ENCODE data around the gene SDK2.

The SDK2 gene

DNA sequence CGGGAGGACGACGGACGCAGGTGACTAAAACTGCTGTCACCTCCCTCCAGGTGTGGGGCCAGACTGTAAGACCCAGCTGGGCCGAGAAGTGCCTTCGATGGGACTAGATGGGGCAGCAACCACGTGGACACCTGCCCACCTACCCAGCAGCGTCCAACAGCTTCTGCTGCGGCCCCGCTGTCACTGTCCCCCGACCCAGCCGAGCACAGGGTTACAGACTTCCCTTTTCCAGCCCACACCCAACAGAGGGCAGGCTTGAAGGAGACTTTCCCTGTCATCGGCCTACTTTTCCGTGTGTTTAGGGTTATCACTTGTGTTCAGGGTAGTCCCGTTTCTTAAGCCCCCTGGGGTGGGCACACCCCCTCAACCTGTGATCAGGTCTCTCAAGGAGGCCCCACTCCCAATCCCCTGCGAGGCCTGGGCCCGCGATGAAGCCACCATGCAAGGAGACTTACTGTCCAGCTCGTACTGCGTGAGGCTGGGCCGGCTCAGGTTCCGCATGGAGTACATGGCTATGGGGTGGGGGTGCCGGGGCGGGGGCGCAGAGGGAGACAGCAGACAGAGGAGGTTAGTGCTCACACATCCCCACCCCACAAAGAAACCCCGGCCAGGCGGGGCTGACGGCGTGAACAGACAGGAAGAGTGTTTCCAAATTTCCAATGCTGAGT is 263.7 kb downstream of the SDK2 start:
- DNase-seq: no peak

DNA sequence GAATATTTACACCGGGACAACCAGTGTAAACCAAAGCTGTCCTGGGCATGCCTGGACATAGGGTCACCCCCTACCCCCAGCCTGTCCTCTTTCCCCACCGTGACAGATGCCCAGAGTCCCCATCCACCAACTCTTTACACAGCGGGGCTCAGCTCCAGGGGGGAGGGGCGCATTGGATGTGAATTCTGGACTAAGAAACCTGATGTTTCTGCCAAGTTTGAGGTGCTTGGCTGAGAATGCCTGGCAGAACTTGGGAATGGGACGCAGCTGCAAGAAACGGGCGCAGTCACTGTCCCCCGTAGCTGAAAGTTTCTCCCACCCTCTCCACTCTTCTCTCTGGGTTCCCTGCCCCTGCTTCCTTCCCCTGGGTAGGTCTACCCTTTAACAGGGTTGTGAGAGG is 264.4 kb downstream of the SDK2 start:
- DNase-seq: no peak

DNA sequence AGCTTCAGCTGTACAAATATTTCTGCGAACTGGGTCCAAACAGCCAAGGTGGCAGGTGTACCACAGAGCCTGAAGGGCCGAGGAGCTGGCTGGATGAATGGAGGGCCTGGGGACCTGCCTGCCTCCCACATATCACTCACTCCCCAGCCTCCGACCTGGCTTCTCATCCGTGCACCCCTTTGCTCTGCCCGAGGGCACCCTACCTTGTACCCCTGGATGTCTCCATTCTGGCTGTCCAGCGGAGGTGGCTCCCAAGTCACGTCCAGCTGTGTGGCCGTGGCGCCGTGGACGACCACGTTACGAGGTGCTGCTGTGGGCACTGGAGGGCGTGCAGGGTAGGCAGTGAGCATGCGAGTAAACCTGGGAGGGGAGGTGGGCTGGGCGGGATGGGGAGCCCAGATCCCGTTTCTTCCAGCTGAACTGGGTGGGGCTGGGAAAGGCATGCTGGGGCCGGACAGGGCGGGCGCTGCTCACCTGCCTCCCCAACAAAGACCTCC is 265.2 kb downstream of the SDK2 start:
- DNase-seq: no peak

DNA sequence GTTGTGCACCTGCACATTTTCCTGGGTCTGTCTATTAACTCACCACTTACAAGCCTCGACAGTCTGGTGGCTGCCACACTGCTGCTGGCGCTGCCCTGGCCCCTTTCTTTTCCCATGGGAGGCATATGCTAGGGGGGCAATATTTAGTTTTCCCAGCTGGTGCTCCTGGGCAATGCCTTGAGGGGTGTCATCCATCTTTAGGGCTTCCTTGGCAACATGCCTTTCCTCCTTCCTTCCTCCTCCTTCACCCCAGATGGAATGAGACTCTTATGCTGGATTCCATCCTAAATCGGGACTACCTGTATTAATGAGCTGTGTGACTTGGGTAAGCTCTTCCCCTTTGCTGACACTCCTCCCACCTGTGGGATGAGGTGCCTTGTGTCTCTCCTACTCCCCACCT is 267.6 kb downstream of the SDK2 start:
- no peak for DNase-seq

DNA sequence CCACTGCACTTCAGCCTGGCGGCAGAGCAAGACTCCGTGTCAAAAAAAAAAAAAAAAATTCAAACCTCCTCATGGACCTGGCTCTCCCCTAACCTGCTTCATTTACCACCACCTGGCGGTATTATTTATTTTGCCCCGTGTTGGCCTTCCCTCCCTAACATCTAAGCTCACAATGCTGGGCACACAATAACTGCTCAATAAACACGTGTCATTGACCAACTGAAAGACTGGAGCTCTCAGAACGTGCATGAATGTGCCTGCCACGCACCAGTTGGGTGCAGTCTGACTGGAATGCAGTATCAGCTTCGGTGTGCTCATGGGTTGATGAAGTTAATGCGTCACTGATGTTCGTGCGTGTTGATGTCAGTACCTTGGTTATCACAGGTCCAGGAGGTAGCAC is 268.1 kb downstream of the SDK2 start:
- DNase-seq: no peak

DNA sequence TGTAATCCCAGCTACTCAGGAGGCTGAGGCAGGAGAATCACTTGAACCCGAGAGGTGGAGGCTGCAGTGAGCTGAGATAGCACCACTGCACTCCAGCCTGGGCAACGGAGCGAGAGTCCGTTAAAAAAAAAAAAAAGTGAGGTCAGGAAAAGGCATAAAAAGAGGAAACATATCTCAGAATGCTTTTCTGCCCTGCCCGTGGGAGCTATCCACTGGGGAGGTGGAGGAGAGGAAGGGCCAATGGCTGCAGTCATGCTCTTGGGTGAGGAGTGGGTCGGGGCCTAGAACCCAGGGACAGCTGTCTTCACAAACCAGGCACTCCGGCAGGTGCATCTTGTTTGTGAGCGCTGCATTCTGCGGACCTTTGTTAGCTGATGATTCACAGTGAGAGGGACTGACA is 272.4 kb downstream of the SDK2 start:
- DNase-seq: no peak

DNA sequence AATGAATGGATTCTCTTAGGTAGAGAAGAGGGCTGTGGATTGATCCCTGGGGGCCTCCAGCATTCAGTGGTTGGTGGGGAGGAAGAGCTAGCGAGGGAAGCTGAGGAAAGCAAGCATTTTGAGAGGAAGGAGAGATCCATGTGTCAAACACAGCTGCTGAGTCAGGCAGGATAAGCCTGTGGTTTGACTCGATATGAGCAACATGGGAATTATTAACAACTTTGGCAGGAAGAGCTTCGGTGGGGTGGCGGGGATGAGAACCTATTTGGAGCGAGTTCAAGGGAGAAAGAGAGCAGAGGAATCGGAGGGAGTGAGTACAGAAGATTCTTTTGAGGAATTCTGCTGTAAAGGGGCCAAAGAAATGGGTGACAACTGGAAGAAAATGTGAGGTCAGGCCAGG is 273.0 kb downstream of the SDK2 start:
- DNase-seq: no peak

DNA sequence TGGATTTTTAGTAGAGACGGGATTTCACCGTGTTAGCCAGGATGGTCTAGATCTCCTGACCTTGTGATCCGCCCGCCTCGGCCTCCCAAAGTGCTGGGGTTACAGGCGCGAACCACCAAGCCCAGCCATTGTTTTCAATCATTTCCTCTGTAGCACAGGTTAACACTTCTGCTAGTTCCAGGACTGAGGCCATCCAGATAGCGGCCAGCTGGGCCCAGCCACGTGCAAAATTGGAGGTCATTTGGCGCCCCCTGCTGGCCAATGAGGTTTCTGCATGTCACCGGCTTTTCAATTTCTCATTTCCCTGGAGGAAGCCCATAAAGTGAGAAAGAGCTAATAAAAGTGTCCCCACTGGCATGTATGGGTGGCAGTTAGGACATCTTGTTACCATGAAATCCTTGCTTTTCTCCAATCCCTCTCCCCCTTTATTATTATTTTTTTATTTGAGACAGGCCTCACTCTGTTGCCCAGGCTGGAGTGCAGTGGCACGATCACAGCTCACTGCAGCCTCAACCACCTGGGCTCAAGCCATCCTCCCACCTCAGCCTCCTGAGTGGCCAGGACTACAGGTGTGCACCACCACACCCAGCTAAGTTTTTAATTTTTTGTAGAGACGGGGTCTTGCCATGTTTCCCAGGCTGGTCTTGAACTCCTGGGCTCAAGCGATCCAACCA is 274.3 kb downstream of the SDK2 start:
- DNase-seq: peak; percentile 73

DNA sequence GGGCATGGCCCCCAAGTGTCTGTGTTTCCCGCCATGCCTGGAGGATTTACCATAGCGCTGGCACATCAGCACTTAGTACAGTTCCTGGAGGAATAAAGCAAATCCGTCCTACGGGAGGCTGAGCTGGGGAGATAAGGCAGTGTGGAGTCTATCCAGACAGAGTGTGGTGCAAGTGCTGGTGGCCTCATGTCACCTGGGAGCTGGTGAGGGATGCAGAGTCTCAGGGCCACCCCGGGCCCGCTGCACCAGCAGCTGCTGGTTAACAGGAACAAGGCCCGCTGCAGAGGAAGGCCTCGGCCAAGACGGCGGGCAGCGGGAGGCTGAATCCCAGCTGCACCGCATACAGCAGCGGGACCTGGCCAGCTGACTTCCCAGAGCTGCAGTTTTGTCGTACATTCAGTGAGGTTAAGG is 275.1 kb downstream of the SDK2 start:
- DNase-seq: no peak

DNA sequence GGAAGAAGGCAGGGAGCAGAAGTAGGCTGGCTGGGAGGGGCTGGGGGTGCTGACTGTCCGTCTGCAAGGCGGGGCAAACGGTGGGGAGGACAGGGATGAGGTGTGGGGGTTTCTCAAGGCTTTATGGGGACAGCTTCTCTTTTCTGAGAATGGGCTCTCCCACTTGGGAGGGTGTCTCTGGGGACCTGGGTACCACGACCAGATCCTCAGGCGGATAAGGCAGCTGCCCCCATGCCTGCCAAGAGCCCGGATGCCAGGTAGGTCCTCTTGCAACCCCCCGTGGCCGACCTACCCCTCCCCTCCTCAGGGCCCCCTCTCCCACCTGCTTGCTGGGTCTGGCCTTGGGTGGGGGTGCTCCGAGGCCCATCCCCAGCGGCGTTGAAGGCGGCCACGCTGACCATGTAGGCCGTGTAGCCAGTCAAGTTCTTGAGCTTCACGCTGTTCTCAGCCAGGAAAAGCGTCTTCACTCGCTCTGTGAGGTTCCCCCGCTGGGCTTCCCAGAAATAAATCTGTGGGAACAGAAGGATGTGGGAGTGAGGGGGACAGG is 276.1 kb downstream of the SDK2 start:
- DNase-seq: no peak

DNA sequence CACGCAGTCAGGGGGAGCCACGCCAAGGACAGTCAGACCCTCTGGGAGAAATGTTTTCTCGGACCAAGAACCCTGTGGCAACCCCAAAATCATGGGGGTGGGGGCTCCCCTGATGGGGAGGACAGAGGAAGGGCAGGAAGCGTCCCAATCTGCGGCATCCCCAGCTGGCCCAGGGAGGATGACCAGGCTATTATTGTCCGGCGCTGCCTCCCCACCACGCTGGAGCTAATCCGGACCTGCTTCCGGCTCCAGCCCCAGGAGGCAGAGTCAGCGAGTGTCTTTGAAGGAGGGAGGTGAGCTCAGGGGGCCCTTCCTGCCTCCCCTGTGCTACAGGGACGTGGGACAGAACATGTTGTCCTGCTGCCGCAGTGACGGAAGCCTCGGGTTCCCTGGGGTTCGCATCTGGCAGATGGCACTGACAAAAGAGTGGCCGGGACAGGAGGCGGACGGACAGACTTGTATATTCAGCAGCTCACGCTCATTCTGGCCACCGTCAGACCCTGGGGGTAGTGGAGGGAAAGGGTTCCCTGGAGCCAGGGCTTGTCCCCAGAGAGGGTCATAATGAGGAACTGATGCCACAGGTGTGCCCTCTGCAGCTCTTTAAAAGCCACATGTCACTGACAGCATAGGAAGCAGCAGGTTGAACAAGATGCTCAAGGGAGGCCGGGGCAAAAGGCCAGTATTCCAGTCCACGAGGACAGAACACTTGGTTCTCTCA is 278.2 kb downstream of the SDK2 start:
- DNase-seq: no peak

DNA sequence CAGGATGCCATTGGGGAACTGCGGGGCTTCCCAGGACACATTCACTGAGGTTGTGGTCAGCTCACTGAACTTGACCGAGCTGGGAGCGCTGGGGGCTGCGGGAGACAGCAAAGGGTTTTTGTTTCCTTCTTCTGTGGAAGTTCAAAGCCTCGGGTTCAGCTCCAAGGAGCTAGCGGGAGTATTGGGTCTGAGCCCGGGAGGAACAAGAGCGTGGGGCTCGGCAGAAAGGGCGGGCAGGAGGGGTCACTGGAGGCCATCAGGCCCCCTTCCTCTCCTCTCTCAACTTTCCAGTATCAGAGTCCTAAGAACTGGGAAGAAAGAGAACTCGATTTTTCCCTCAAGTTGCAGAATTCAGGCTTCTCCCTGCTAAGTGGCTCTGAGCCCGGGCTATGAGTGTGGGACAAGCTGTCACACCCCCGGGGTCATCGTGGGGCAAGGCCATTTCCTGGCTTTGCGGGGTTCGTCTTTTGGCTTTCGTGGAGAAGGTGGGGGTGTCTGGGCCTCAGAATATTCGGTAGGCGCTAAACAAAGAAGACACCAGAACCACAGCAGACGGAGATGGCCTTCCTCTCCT is 278.9 kb downstream of the SDK2 start:
- DNase-seq: no peak

DNA sequence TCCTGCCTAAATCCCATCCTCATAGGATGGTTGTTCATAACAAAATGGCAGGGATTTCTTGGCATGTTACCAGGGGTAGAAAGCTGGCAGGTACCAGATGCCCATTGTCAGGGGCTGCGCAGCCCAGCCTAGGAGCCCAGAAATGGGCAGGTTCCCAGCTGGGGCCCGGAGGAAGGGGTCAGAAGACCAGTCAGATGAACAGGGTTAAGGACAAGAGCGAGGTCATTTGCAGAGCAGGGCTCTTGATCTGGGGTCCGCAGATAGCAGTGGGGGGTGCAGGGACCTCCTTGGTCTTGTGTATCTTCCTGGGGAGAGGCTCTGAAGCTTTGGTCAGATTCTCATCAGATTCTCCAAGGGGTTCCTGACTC is 280.1 kb downstream of the SDK2 start:
- no peak for DNase-seq

DNA sequence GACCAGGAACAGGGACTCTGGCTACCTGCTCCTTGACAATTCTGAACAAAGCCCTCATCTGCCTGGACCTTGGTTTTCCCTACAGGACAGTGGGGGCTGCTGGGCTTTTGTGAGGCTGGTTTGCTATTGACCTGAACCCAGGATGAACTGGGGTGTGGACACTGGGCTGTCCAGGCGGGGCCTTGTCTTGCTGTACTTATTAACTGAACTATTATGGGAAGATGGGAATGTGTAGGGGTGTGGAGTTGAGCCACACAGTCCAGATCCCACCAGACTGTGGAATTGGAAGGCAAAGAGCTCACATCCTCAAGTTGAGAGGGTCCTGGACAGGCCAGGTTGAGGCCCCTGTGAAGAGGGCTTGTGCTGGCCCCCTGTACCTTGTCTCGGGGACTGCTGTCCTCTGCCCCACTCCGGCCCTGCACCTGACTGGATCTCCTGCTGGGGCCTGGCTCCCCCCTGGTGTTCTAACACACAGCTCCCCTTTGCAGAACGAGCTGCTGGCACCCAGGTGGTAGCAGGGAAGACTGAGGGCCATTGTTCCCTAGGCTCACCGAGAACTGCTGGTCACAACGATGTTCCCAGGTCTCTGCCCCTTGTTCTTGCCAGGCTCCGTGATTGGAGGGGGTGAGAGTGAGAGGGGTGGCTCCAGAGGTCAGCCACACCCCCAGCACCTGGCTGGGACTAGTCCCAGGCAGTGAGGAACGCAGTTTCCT is 280.6 kb downstream of the SDK2 start:
- no peak for DNase-seq

DNA sequence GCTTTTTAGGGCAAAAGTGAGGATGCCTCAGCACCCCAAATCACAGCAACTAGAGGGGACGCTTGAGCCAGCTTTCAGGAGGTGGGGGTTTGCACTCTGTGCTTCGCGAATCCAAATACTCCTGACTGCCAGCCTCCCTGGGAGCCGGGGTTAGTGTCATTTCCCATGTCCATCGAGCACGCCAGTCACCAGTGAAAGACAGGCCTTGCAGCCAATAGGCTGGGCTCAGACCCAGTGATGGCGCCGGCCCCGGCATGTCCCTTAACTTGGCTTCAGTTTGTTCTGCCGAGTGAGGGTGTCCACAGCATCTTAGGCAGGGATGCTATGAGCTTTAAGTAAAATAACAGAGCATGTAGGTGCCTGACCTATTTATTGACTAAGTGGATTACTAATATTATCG is 281.5 kb downstream of the SDK2 start:
- no peak for DNase-seq

DNA sequence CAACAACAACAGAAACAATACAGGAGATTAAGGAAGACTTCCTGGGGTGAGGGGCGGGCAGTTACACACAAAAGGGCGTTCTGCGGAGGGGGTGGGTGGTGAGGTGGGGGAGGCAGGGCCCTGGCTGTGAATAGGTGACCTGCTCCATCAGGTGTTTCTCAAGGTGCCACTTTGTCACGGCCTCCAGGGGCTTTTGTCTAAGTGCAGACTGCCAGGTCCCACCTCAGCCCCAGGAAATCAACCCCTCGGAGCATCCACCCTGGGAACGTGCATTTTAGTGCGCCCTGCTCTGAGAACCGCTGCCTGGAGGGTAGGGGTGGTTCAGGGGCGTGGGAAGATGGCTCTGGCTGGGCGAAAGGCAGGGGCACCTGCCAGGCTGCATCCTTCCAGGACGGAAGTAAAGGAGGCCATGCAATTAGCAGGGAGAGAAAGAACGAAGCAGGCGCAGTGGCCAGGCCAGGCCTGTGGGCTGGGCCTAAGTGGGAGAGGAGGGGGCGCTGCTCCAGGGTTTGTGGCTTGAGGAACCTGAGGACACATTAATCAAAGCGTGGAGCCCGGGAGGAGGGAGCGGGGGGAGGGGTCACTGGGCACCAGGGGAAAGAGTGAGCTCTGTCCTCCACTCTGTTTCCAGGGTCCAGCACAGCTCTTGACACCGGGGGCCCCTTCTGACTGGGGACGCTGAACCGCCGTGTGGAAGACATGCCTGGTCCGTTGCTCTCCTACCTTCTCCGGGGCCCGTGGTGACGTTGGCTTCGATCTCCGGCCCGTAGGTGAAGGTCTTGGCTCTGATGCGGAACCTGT is 283.1 kb downstream of the SDK2 start:
- no peak for DNase-seq

DNA sequence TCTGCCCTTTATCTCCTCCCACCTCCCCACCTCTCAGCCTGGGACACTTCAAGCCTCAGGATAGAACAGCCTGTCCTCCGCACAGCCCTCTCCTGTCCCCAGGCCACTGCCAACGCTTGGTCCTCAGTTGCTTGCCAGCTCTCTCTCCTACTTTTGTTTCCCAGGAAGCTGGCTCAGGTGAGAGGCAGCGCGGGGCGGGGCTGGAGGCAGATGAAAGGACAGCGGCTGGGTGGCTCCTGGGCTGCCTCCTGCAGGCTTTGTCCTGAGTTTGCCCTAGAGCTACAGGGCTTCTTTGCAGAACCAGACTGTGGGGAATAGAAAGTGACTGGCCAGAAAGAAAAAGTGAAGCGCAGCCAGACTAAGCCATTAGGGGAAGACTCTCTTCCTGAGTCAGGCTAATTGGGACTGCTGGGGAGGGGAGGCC is 284.2 kb downstream of the SDK2 start:
- no peak for DNase-seq

DNA sequence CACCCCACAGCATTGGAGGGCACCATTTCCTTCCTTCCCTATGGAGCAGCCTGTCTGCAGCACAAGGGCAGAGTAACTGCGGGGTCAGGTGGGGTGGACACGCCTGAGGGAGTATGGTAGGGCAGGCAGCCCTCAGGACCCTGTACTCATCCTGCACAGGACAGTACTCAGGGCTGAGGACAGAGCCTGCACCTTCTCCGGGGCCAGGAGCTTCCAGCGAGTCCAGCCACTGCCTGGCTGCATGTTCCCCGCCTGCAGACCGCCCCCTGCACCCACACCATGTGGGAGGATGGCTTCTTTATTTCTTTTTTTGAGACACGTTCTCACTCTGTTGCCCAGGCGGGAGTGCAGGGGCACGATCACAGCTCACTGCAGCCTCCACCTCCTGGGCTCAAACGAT is 284.9 kb downstream of the SDK2 start:
- DNase-seq: no peak

DNA sequence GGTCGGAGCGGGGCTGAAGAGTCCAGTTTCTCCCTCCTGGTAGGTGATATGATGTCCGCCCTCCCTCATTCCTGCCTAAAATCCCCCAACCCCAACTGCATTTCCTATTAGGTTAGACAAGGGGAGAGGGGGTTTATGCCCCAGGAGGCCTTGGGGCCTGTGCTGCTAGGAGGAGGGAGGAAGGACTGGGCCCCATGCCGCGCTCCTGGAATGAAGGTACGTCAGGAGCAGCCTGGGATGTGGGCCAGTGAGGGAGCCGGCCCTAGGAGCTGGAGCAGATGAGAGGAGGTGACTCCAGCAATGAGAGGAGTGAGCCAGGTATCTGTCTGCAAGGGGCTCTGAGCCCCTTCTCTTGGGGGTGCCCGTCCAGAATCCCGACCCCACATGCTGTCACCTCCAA is 285.6 kb downstream of the SDK2 start:
- no peak for DNase-seq

DNA sequence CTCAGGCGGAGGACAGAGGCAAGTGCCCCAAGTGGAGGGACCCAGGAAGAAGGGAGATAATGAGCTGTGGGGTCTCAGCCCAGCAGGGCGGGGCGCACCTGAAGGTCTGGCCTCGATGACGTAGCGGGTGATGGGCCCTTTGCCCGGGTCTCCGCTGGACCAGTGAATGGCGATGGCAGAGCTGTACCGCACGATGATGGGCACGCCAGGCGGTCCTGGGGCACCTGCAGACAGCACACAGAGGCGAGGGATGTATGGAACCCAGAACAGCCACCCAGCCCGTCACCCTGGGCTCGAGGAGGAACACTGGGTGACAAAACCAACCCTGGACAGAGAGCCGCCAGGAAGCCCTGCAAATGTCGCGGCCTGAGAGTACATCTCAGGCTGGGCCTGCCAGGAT is 286.3 kb downstream of the SDK2 start:
- no peak for DNase-seq

DNA sequence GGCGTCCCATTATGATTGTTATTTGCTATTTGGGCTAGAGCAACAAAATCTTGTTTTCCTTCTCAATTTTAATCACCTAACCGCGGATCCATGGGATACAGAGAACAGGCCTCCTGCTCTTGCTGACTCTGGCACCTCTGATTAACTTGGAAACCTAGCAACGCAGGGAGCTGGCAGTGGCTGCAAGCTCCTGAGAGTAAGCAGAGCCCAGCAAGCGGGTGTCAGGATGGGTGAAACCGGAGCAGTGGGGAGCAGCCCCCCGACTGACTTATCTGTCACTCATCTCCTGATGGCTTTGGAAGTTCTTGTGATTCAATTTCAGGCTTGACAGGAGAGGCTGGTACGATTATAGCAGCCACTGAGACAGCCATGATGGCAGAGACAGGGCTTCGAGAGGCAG is 286.9 kb downstream of the SDK2 start:
- no peak for DNase-seq

DNA sequence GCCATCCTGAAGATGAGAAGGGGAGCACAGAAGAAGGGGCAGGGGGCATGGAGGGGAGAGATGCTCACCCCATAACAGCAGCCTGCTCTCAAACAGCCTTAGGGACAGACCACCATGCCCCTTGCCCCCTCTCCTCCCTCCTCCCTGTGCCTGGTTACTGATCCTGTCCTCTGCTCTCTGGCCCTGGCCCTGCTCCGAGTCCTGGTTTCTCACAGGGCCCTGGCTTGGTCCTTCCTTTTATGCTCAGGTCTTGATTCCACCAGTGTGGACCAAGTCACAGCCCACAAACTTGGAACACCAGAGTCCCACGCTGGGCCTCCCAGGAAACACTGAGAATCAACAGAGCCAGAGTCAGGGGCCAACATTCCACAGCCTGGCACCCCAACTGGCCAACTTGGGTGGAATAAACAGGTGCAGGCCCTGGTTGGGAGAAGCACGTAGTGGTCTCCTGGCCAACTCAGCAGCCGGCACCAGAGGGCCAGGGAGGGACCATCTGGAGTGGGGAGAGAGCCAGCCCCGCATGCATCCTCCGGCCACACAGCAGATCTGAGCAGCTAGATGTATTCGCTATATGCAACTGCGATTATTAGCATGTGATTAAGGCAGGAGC is 287.6 kb downstream of the SDK2 start:
- DNase-seq: no peak

Data from stimulated activated CD4-positive, alpha-beta T cell treated with anti-CD3 and anti-CD28 coated beads, Interleukin-1b, Interleukin-23, amount 100 ng/mL, for 48 hours (primary cell).